ENCODE data around the gene ANGPTL2. TPM values are rescaled to one million over a fixed set of nuclear protein-coding genes. Genes with fewer than 3 reads are reported as not detected.

The ANGPTL2 gene
- total and polyA plus RNA-seq, 2 experiments from 2014 or later: 3.0 to 5.8 TPM

DNA sequence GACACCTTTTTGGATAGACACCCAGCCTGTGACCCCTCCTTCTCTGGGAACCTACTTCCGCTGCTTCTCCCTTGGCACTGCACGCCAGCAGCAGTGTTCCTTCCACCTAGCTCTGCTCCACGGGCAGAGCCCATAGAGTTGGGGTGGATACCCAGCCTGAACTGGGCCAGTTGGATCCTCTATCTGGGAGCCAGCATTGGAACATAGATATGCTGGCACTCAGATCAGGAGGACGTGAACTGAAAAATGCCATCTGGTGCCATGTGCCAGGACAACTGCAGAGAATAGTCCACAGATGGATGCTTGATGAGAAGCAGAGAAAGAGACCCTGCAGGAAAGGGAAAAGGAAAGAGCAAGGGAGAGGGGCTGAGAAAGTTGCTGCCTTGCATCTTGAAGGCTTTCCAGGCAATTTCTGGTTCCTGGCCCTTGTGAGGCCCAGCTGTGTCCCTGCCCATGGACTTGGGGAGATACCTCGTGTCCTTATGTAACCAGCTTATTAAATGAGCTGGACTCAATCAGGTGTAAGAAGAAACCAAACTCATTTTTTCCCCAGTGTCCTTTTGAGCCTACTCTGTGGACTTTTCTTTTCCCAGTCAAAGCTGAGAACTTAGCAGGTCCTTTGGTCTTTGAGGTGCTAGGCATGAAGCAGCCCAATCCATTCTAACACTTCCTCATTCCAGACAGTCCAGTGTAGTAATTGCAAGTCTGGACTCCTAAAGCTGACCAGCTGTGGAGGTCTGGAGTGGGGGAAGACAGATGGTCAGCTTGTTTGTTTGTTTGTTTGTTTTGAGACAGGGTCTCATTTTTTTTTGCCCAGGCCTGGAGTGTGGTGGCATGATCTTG is 39.1 kb downstream of the ANGPTL2 start:
- H3K4me3 ChIP-seq: no peak overlapping the region
- H3K27ac ChIP-seq: no peak overlapping the region
- H3K27me3 ChIP-seq: no peaks in the 10 kb centered on the region
- no peaks in the 10 kb centered on the region for H3K4me1 ChIP-seq (ENCODE audit: low read depth)
- no peaks in the 10 kb centered on the region for H3K36me3 ChIP-seq
- TF ChIP-seq CTCF (IDR thresholded peaks at IDR 0.05; ENCODE audit: low read depth, low read length): no peak
- DNase-seq (ENCODE audit: low read depth in 1 of 2, low spot score in 1 of 2): no peak
- no peaks in the 10 kb centered on the region for H3K9me3 ChIP-seq (ENCODE audit: low read depth)

GRCh38 chr9:127081250-127082185 is 40.9 kb downstream of the ANGPTL2 start:
- Histone ChIP-seq H3K4me1 (ENCODE audit: low read depth) (no peaks in the 10 kb centered on the region), H3K27me3 (no peaks in the 10 kb centered on the region), H3K9me3 (ENCODE audit: low read depth) (no peaks in the 10 kb centered on the region), H3K36me3 (no peaks in the 10 kb centered on the region), H3K27ac (no peak overlapping the region), H3K4me3 (no peak overlapping the region)
- DNase-seq (ENCODE audit: low read depth in 1 of 2, low spot score in 1 of 2): no peak
- no peak for TF ChIP-seq CTCF (IDR thresholded peaks at IDR 0.05; ENCODE audit: low read depth, low read length)

GRCh38 chr9:127079446-127080140 is 42.8 kb downstream of the ANGPTL2 start:
- no peaks in the 10 kb centered on the region for H3K4me1 ChIP-seq (ENCODE audit: low read depth)
- H3K4me3 ChIP-seq: no peak overlapping the region
- TF ChIP-seq CTCF (IDR thresholded peaks at IDR 0.05; ENCODE audit: low read depth, low read length): no peak
- H3K27me3 ChIP-seq: no peaks in the 10 kb centered on the region
- no peak overlapping the region for H3K27ac ChIP-seq
- H3K36me3 ChIP-seq: no peaks in the 10 kb centered on the region
- no peak for DNase-seq (ENCODE audit: low read depth in 1 of 2, low spot score in 1 of 2)
- H3K9me3 ChIP-seq (ENCODE audit: low read depth): no peaks in the 10 kb centered on the region

- no peak for TF ChIP-seq CTCF (IDR thresholded peaks at IDR 0.05; ENCODE audit: low read depth, low read length)
Observed at GRCh38 chr9:127078988-127079387, 43.4 kb downstream of the ANGPTL2 start.

DNA sequence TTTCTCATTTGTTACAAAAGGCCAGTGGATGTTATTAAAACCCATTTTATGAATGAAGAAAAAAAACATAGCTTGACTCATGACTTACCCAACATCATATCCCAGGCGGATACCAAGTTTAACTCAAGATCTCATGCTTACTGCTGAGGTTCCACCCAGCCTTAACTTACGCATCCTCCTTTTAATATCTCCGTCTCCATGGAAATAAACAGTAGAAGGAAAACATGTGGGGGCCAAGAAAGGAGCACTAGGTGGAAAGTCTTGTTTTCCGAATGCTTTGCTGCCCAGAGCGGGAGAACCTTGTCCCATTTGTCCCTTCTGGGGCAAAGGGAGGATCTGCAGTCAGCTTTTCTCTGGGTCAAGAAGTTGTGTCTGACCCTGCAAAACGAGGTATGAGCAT is 44.1 kb downstream of the ANGPTL2 start:
- H3K4me1 ChIP-seq (ENCODE audit: low read depth): no peaks in the 10 kb centered on the region
- no peaks in the 10 kb centered on the region for H3K9me3 ChIP-seq (ENCODE audit: low read depth)
- no peak overlapping the region for H3K27ac ChIP-seq
- no peaks in the 10 kb centered on the region for H3K27me3 ChIP-seq
- H3K4me3 ChIP-seq: no peak overlapping the region
- no peak for DNase-seq (ENCODE audit: low read depth in 1 of 2, low spot score in 1 of 2)
- H3K36me3 ChIP-seq: no peaks in the 10 kb centered on the region
- TF ChIP-seq CTCF (IDR thresholded peaks at IDR 0.05; ENCODE audit: low read depth, low read length): no peak

More at GRCh38 chr9:127078988-127079387, 43.4 kb downstream of the ANGPTL2 start:
- H3K9me3 ChIP-seq (ENCODE audit: low read depth): no peaks in the 10 kb centered on the region
- H3K4me3 ChIP-seq: no peak overlapping the region
- H3K36me3 ChIP-seq: no peaks in the 10 kb centered on the region
- no peaks in the 10 kb centered on the region for H3K27me3 ChIP-seq
- H3K27ac ChIP-seq: no peak overlapping the region
- no peaks in the 10 kb centered on the region for H3K4me1 ChIP-seq (ENCODE audit: low read depth)
- no peak for DNase-seq (ENCODE audit: low read depth in 1 of 2, low spot score in 1 of 2)

Data from cardiac muscle cell (in vitro differentiated cells and primary cell).